Fibroblast of skin of left quadriceps (primary cell): Measurements from ENCODE around the gene GCSH.
A peak's percentile ranks its signal among the peaks of the same experiment; 100 is the strongest.

Experiments used
- DNase-seq, 2 experiments: peaks; one replicate each; pipeline ENCODE4 v3.0.0-alpha.2; 2013; ENCODE audit warnings: low read depth in 2 of 2

The GCSH gene

GRCh38 chr16:81053761-81054160 lies 42.4 kb downstream of the GCSH start:
- DNase-seq = no peak

DNA sequence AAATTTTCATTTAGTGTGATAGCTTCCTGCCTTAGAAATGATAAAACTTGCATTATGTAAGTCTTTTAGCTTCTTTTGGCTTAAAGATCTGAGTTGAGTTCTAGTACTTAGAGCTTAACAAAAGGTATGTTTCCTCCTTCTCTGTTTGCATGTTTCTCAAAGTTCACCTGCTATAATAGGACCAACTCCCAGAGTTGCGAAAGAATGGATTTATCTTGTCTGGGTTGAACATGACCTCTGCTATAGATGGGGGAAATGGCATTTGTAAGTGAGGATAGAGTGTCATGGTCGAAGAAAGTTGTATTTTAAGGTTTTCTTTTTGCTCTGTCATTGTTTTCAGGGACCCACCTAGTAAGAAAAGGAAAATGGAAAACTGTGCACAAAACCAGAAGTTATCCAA lies 53.4 kb downstream of the GCSH start:
- no peak for DNase-seq

GRCh38 chr16:81041696-81042095 lies 54.5 kb downstream of the GCSH start:
- DNase-seq = no peak

DNA sequence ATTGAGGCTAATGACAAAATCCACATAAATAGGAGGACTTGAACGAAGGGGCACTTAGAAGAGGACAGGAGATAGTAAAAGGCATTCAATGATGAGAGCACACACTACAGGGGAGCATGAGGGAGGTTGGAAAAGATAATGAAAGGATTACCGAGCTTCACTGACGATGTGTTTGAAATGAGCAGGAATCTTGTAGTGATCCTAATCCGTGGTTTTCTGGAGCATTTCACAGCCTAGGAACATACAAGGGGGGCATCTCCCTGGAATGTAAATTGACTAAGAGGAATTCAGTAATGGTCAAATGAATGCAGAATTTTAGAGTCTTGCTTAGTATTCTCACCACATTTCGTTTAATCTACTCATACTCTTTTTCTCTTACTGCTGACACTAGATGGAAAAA lies 55.4 kb downstream of the GCSH start:
- peak; percentile 27 to 32 for DNase-seq

DNA sequence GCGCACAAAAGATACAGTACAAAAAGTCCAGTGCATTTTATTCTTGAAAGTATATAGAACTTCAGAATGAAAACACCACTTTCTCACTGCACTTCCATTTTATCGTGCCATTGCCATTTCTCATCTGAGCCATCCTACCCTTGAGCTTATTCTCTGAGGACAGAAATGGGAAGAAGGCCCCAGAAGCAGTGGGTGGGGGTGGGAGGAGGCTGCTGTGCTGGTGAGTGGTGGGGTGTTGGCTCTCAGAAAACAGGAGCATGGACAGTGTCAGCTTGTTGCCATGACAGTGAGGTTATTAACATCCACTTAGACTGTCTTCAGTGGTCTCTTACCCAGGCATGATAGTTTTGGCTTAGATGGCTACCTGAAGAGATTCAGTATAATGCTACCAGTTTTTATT lies 56.1 kb downstream of the GCSH start:
- DNase-seq = no peak

- DNase-seq = no peak
These were observed 59.3 kb downstream of the GCSH start for GRCh38 chr16:81036751-81037350.

GRCh38 chr16:81035975-81036750 lies 60.0 kb downstream of the GCSH start:
- no peak for DNase-seq

GRCh38 chr16:81035398-81035974 lies 60.7 kb downstream of the GCSH start, which contains the start of gene ATMIN:
Gene ATMIN (plus strand): TSS chr16:81035842. CDS start chr16:81035871, 29 bp downstream.
- peak; percentile 62 to 72 for DNase-seq
